Measurements from ENCODE around the gene PTGR1.

PTGR1 gene

DNA sequence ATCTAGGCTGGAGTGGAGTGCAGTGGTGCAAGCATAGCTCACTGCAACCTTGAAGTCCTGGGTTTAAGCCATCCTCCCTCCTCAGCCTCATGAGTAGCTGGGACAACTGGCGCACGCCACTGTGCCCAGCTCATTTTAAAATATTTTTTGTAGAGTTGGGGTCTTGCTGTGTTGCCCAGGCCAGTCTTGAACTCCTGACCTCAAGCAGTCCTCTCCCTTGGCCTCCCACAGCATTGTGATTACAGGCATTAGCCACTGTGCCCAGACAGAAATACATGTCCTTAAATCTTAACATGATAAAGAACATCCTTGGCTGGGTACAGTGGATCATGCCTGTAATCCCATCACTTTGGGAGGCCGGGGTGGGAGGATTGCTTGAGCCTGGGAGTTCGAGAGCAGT lies 67.7 kb downstream of the PTGR1 start:
- no peak for DNase-seq

GRCh38 chr9:111529787-111530186 lies 69.7 kb downstream of the PTGR1 start:
- no peak for DNase-seq

DNA sequence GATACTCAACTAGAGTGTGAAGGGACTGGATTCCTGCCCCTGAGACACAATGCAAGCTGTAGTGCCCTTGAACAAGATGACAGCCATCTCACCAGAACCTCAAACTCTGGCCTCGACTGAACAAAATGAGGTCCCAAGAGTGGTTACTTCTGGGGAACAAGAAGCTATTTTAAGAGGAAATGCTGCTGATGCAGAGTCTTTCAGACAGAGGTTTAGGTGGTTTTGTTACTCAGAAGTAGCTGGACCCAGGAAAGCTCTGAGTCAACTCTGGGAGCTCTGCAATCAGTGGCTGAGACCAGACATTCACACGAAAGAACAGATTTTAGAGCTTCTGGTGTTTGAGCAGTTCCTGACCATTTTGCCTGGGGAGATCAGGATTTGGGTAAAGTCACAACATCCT lies 72.1 kb downstream of the PTGR1 start:
- no peak for DNase-seq

DNA sequence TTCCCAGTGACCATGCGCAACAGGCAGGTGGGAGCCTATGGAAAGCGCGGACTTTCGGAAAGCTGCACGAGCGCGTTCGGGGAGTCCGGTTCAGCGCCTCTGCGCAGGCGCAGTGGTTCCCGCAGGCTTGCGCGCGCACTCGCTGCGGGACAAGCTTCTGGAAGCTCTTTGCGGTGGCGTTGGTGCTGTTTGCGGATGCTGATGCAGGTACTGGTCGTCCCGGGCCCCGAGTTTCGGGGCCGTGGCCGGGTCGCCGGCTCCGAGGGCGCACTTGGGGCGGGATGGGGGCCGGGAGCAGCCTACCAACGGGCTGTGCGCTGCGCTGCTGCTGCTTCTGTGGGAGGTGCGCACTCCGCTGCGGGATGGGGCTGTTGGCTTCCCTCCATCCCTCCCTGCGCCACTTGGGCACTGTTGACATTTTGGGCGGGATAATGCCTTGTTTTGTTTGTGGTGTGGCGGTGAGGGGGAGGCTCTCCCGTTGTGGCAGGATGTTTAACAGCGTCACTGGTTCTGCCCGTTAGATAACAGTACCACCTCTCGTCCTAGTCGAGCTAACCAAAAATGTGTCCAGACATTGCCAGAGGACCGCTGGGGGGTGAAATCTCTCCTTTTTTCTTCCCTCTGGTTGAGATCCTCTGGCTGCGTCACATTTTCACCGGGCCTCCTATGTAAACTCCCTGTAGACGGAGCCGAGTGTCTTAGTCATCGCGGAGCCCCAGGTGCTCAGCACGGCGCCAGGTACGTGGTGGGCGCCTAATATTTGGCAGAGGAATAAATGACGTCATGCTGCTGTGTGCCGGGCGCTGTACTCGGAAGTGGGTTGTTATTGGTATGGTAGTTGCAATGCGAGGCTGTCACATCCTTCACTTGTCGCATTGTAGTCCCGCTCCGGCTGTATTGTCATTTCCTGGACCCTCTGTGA lies 74.1 kb downstream of the PTGR1 start, which contains the start of gene ZNF483:
TSS of gene ZNF483 (plus strand) at position 124 of the 922 bp plus-strand sequence. CDS start 2,217 bp downstream, outside the sequence.
- DNase-seq, result peak; percentile 53

DNA sequence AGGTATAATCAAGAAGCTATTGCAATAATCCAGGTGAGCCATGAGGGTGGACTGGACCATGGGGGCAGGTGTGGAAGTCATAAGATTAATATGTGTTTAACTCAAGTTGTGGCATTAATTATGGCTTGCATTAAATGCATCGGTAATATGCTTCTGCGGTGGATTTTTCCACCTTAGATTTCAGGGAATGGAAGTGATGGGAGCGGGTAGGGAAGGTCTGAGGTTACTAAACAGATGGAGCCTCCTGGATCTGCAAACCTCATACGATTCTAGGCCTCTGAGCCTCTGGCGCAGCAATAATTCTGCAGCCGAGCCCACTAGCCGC lies 74.8 kb downstream of the PTGR1 start:
- DNase-seq, result no peak

- DNase-seq, result no peak
Observed at GRCh38 chr9:111516061-111516465, 83.4 kb downstream of the PTGR1 start.

- no peak for DNase-seq
Observed at GRCh38 chr9:111514967-111515366, 84.5 kb downstream of the PTGR1 start.

Measured in NCI-H2029 treated with DMSO at 0.1 percent for 48 hours (cell line).